NK-92 (cell line): Measurements from ENCODE around the gene AGAP3.
"Not testable (repeated sequence)": the region's sequence is repeated elsewhere in the genome, so short reads cannot be mapped to it uniquely, and the experiment has no call there.

Source experiments
- DNase-seq: peaks from one replicate; lab custom pipeline; 2025; ENCODE audit not compliant: unreplicated experiment; lab: John Stamatoyannopoulos, UW

AGAP3 gene

GRCh38 chr7:151085691-151086620 is at the start of gene AGAP3:
Gene AGAP3, plus strand, starts transcription at chr7:151086475. Its CDS starts 267 bp downstream, at chr7:151086742.
- DNase-seq = no peak

GRCh38 chr7:151038951-151039849 is 47.1 kb upstream of the AGAP3 start:
- no peak for DNase-seq

GRCh38 chr7:151039850-151040548 is 46.3 kb upstream of the AGAP3 start:
- DNase-seq = no peak

- DNase-seq = no peak
Measured at GRCh38 chr7:151040616-151041375, 45.5 kb upstream of the AGAP3 start.

GRCh38 chr7:151043449-151043848 is 42.8 kb upstream of the AGAP3 start:
- not testable (repeated sequence) for DNase-seq

GRCh38 chr7:151043959-151044358 is 42.3 kb upstream of the AGAP3 start:
- no peak for DNase-seq

- no peak for DNase-seq
Measured at GRCh38 chr7:151045262-151045661, 41.0 kb upstream of the AGAP3 start.

GRCh38 chr7:151045967-151046366 is 40.3 kb upstream of the AGAP3 start:
- no peak for DNase-seq

GRCh38 chr7:151046603-151047573 is 39.4 kb upstream of the AGAP3 start:
- DNase-seq = no peak

- DNase-seq = no peak
Measured at GRCh38 chr7:151047976-151048815, 38.1 kb upstream of the AGAP3 start, which contains the start of gene ASIC3. Gene ASIC3, plus strand, starts transcription at chr7:151048531. Its CDS starts 355 bp downstream, at chr7:151048886.

GRCh38 chr7:151048911-151049463 is 37.3 kb upstream of the AGAP3 start:
- no peak for DNase-seq

GRCh38 chr7:151051108-151051507 is 35.2 kb upstream of the AGAP3 start:
- no peak for DNase-seq

- no peak for DNase-seq
Measured at GRCh38 chr7:151053096-151053495, 33.2 kb upstream of the AGAP3 start.

GRCh38 chr7:151053751-151054150 is 32.5 kb upstream of the AGAP3 start:
- no peak for DNase-seq

- no peak for DNase-seq
Measured at GRCh38 chr7:151056283-151056665, 30.0 kb upstream of the AGAP3 start.

- no peak for DNase-seq
Measured at GRCh38 chr7:151056666-151057505, 29.4 kb upstream of the AGAP3 start.

GRCh38 chr7:151057506-151057988 is 28.7 kb upstream of the AGAP3 start, which contains the start of gene CDK5:
Gene CDK5, minus strand, starts transcription at chr7:151057897. Its CDS starts 49 bp downstream, at chr7:151057848.
- DNase-seq = no peak
